ENCODE results near the gene AGRN.
"Not testable (repeated sequence)": the region's sequence is repeated elsewhere in the genome, so short reads cannot be mapped to it uniquely, and the experiment has no call there.

Gene AGRN

GRCh38 chr1:1088029-1088800, 68.3 kb downstream of the AGRN start:
- no peak for DNase-seq

DNA sequence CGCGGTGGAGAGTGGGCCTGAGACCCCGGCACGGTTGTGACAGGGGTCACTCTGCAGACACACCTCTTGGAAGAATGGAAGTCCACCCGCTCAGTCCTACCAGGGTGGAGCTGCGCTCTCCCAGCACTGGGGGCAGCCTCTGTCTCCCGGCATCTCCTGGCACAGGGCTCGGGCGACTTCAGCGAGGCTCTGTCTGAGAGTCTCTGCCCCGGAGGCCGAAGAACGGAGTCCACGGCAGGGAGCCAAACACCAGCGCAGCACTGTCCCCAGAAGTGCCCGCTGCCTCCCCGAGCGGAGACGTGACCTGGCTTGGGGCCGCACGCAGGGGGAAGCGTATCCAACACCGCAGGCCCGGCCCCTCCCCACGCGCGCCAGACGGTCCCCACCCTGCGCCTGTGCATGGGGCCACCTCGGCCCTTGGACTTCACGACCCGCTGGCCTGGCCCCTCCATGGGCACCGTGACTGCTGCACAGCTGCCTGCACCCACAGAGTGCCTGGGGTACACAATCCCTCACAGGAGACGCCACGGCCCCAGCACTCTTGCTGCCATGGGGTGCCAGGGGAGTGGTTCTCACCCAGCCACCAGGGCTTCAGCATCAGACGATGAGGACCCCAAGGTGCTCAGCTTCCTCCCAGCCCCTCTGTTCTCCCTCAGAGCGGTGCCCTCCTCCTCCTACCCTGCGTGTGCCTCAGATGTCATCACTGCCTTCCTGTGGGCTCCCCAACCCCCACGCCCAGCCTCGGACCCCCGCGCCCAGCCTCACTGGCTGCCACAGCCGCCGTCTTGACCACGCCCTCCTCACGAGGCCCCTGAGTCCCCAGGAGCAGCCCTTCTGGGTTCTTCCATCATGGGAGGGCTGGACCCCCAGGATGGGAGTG, 69.1 kb downstream of the AGRN start:
- no peak for DNase-seq

GRCh38 chr1:1089731-1090423, 70.0 kb downstream of the AGRN start:
- DNase-seq, result no peak

DNA sequence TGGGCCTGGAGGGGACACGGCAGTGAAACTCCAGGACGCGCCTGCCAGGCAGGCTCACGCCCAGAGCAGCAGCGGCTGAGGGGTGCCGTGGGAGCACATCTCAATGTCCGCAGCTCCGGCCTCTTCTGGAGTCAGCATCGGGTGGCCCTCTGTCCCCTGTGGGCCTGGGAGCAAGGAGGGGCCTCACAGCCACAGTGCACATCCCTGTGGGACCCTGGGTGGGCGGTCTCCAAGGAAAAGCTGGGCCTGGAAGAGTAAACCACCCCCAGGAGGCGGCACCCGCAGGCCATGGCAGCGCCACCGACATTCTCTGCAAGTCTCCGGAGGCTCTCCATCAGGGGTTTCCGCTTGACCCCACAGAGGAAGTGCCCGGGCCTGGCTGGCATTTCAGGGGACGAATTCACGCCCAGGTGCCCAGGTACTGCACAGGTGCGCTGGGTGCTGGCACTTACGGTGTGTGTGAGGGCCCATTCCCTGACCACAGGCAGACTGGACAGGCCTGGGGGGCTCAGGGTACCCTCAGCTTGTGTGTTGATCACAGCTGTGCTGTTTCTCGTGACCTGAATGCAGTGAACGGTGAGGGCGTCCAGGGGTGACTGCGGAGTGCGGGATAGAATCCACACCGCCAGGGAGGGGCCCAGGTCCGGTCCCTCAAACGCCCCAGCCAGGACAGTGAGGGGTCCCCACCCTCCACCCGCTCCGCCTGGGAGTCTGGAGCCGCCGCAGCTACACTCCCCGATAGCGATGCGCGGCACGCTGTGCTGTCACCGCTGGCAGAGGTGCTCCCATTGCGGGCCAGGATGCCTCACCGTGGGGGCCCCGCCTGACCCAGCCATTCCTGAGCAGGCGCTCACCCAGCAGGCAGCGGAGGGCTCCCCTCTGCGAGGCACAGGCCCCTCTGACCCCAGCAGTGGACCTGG, 70.8 kb downstream of the AGRN start:
- DNase-seq, result no peak

- no peak for DNase-seq
These were observed 71.6 kb downstream of the AGRN start for GRCh38 chr1:1091344-1092148.

GRCh38 chr1:1092149-1092855, 72.4 kb downstream of the AGRN start:
- DNase-seq, result no peak

GRCh38 chr1:1092894-1093609, 73.1 kb downstream of the AGRN start:
- no peak for DNase-seq

- no peak for DNase-seq
These were observed 73.7 kb downstream of the AGRN start for GRCh38 chr1:1093610-1093943.

DNA sequence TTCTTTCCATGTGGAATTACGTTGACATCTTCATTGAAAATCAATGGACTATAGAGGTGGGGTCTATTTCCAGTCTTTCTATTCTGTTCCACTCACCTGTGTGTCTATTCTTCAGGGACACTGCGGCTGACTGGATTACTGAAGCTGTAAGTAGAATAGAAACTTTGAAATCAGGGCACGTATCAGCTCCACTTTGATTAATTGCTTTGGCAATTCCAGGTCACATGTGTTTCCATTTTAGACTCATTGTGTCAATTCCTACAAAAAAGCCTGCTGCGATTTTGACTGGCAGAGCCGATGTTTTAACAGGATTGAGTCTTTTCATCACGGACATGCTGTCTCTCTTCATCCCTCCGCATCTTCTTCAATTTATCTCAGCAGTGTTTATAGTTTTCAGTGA, 75.1 kb downstream of the AGRN start:
- no peak for DNase-seq

GRCh38 chr1:1096136-1096535, 76.2 kb downstream of the AGRN start:
- not testable (repeated sequence) for DNase-seq

DNA sequence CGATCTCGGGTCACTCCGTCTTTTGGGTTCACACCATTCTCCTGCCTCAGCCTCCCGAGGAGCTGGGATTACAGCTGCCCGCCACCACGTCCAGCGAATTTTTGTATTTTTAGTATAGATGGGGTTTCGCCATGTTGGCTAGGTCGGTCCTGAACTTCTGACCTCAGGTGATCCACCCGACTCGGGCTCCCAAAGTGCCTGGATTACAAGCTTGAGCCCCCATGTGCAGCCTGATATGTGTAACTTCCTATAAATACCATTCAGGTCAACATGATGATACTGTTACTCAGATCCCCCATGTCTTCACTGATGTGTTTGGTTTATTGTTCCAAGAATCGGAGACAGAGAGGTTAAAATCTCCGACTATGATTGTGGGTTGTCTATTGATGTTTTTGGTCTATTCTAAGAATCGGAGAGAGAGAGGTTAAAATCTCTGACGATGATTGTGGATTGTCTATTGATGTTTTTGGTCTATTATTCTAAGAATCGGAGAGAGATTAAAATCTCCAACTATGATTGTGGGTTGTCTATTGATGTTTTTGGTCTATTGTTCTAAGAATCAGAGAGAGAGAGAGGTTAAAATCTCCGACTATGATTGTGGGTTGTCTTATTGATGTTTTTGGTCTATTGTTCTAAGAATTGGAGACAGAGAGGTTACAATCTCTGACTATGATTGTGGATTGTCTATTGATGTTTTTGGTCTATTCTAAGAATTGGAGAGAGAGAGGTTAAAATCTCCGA, 78.9 kb downstream of the AGRN start:
- DNase-seq, result no peak

GRCh38 chr1:1099506-1100183, 79.7 kb downstream of the AGRN start:
- no peak for DNase-seq

DNA sequence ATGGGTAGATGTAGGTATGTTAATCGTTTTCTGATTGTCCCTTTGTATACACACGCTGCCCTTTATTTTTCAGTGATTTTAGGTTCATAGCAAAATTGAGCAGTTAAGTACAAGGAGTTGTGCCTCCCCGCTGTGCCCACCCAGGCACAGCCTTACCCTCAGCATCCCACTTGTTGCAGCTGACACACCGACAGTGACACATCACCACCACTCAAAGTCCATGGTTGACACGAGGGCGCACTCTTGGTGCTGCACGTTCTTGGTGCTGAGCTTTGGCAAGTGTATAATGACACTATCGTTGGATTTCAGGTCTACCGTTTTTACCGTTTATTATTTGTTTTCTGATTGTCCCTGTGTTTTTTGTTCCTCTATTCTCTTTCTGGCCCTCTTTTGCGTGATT, 80.4 kb downstream of the AGRN start:
- DNase-seq, result no peak

DNA sequence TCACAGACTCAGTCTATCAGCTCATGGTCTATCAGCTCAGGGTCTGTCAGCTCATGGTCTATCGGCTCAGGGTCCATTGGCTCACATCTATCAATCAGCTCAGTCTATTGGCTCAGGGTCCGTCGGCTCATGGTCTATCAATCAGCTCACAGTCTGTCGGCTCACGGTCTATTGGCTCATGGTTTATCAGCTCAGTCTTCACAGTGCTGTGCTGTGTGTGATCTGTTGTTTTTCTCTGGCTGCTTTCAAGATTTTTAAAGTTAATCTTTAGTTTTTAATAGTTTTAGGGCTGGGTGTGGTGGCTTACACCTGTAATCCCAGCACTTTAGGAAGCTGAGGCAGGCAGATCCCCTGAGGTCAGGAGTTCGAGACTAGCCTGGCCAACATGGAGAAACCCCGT, 81.6 kb downstream of the AGRN start:
- no peak for DNase-seq

DNA sequence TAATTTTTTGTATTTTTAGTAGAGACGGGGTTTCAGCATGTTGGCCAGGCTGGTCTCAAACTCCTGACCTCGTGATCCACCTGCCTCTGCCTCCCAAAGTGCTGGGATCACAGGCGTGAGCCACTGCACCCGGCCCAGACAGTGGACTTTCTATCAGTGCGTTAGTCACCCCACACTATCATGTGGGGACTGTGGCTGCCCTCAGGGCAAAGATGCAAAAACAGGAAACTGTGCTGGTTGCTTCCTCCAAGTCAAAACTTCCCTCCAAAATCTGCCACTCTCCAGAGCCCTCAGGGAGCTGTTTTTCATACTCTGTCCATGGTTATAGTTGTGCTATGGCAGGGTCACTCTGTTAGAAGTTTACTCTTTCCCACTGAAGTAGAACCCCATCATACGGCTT, 84.2 kb downstream of the AGRN start:
- not testable (repeated sequence) for DNase-seq

Measured in anterior cingulate cortex (tissue), 58 donors.